Esophagus (tissue), 2 donors: ENCODE data around the gene GON4L. TPM values are rescaled to one million over a fixed set of nuclear protein-coding genes. Genes with fewer than 3 reads are reported as not detected.

Experiments used
- H3K27ac ChIP-seq, 2 donors: one replicate each; pipeline ENCODE4 v1.5.1; 2013; ENCODE audit warnings: low read depth in 2 of 2, mild to moderate bottlenecking in 2 of 2, inconsistent platforms in 1 of 2, low read length in 1 of 2, moderate library complexity in 1 of 2
- H3K27me3 ChIP-seq, 2 donors: one replicate each; pipeline ENCODE4 v1.6.1; 2013; ENCODE audit warnings: low read length in 2 of 2, control low read depth in 1 of 2, mild to moderate bottlenecking in 1 of 2; ENCODE audit not compliant: insufficient read depth in 2 of 2, control insufficient read depth in 1 of 2
- H3K36me3 ChIP-seq, 2 donors: one replicate each; pipeline ENCODE4 v1.6.1; 2013; ENCODE audit warnings: low read length in 1 of 2; ENCODE audit not compliant: control insufficient read depth in 2 of 2, insufficient read depth in 2 of 2
- H3K4me1 ChIP-seq, 2 donors: one replicate each; pipeline ENCODE4 v1.6.1; 2013; ENCODE audit warnings: low read length in 1 of 2; ENCODE audit not compliant: control insufficient read depth in 2 of 2, insufficient read depth in 2 of 2
- H3K4me3 ChIP-seq, 2 donors: one replicate each; pipeline ENCODE4 v1.5.1; 2013; ENCODE audit warnings: low read length in 2 of 2, mild to moderate bottlenecking in 2 of 2, low read depth in 1 of 2, moderate library complexity in 1 of 2
- H3K9me3 ChIP-seq, 2 donors: one replicate each; pipeline ENCODE4 v1.6.1; 2013; ENCODE audit warnings: mild to moderate bottlenecking in 2 of 2, low read depth in 1 of 2, low read length in 1 of 2, moderate library complexity in 1 of 2; ENCODE audit not compliant: control insufficient read depth in 2 of 2, insufficient read depth in 1 of 2
- WGBS, 2 donors: extraction: QIAGEN DNeasy Blood & Tissue Kit; methylation state at CpG; one replicate each; pipeline ENCODE4 v1.1.7; 2013; 5-methylcytosine and 5-hydroxymethylcytosine counted together
- polyA plus RNA-seq, 2 donors: library from polyadenylated mRNA; stranded (reverse); fragments of 200-250 nt; gene quantifications; one replicate each; pipeline ENCODE4 v1.2.3, GENCODE V29; 2013
- donor health status: healthy with polysubstance abuse.
- donor health status: Bipolar disorder and iron deficiency.

The GON4L gene
- polyA plus RNA-seq, 2 donors: 11.0 to 19.8 TPM

DNA sequence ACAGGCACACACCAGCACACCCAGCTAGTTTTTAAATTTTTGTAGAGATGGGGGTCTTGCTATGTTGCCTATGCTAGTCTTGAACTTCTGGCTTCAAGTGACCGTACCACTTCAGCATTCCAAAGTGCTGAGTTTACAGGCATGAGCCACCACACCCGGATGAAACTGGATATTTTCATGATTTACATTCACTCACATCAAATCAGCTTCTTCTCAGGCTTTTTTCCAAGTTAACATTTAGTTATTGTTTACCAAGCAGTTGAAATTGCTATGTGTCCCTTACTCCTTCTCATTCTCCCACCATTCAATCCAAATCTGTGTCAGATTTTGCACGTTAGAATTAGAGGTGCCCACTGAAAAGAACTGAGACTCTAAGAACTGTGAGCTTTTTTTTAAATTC, 35.8 kb upstream of the GON4L start:
- H3K27ac ChIP-seq: peak overlapping the region; percentile 37 to 42
- H3K9me3 ChIP-seq: no peaks in the 10 kb centered on the region
- 15 to 26% methylated on average over 3 of the region's 3 CpGs for WGBS, 2 donors
- H3K4me1 ChIP-seq: no peaks in the 10 kb centered on the region
- peaks cover 3 to 7% of the 10 kb centered on the region in 2 donors for H3K36me3 ChIP-seq
- H3K27me3 ChIP-seq: no peaks in the 10 kb centered on the region
- H3K4me3 ChIP-seq: no peak overlapping the region

DNA sequence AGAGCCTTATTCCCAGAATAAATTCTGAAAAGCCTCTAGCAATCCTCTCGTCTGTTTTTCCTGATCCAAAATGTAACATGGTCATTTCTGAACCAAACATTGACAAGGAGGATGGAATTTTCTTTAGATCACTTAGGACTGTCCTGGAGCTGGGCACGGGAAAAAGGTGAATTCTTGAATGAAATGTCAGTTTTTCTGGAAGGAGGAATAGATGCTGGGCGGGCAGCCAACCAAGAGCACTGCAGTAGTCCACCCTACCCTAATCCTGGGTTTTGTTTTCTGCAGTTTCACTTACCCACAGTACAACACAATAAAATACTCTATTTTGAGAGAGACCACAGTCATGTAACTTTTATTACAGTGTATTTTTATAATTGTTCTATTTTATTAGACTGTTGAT, 33.2 kb upstream of the GON4L start:
- Histone ChIP-seq H3K4me1 (no peaks in the 10 kb centered on the region), H3K27ac (no peak overlapping the region), H3K4me3 (no peak overlapping the region), H3K27me3 (no peaks in the 10 kb centered on the region), H3K36me3 (no peaks in the 10 kb centered on the region), H3K9me3 (no peaks in the 10 kb centered on the region)
- 51 to 61% methylated on average over 3 of the region's 3 CpGs for WGBS, 2 donors

DNA sequence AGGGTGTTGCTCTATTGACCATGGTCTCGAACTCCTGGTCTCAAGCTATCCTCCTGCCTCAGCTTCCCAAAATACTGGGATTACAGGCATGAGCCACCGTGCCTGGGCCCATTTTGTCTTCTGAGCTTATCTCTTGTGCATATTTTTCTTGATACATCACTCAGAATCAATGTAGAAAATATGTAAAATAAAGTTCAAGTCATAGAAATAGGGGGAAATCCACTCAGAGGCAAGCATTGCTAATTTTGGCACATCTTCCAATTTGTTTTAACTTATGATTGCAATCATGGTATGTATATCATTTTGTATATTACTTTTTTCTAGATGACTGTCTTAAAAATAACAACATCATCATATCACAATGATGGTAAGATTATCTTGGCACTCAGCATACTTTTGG, 32.6 kb upstream of the GON4L start:
- no peak overlapping the region for H3K4me3 ChIP-seq
- 70 to 74% methylated on average over 2 of the region's 2 CpGs for WGBS, 2 donors
- no peaks in the 10 kb centered on the region for H3K36me3 ChIP-seq
- no peaks in the 10 kb centered on the region for H3K9me3 ChIP-seq
- no peaks in the 10 kb centered on the region for H3K27me3 ChIP-seq
- H3K27ac ChIP-seq: no peak overlapping the region
- no peaks in the 10 kb centered on the region for H3K4me1 ChIP-seq

DNA sequence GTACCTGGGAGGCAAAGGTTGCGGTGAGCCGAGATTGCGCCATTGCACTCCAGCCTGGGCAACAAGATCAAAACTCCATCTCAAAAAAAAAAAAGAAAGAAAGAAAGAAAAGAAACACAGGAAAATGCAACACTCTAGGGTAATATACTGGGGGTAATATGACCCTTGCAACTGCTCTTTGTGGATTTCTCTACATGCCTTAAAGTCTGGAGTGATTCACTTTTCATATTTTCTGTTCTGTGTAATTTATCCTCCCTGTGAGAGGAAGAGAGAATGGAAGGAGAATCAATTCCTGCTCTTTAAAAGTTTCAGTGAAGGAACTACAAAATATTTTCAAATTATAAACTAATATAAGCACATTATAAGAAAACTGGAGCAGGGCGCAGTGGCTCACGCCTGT, 31.5 kb upstream of the GON4L start:
- Histone ChIP-seq H3K4me3 (no peak overlapping the region), H3K27ac (no peak overlapping the region), H3K27me3 (no peaks in the 10 kb centered on the region), H3K9me3 (no peaks in the 10 kb centered on the region), H3K4me1 (no peaks in the 10 kb centered on the region), H3K36me3 (no peaks in the 10 kb centered on the region)
- 89 to 96% methylated on average over 5 of the region's 5 CpGs for WGBS, 2 donors

DNA sequence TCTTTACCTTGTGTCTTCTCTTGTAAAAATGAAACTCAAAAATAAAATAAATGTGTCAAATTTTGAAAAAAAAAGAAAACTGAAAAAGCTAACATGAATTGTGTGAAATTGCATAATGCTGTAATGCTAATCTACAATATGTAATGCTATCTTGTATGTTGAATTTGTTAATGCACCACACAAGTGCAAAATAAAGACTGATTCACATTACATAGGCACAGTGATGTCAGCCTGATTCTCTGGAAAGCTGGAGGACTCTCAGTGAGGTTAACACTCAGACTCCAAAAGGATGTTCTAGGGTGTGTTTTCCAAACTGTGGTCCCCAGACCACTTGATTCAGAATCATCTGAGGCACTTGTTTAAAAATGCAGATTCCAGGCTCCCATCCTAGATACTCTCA, 28.0 kb upstream of the GON4L start:
- H3K27me3 ChIP-seq: no peaks in the 10 kb centered on the region

DNA sequence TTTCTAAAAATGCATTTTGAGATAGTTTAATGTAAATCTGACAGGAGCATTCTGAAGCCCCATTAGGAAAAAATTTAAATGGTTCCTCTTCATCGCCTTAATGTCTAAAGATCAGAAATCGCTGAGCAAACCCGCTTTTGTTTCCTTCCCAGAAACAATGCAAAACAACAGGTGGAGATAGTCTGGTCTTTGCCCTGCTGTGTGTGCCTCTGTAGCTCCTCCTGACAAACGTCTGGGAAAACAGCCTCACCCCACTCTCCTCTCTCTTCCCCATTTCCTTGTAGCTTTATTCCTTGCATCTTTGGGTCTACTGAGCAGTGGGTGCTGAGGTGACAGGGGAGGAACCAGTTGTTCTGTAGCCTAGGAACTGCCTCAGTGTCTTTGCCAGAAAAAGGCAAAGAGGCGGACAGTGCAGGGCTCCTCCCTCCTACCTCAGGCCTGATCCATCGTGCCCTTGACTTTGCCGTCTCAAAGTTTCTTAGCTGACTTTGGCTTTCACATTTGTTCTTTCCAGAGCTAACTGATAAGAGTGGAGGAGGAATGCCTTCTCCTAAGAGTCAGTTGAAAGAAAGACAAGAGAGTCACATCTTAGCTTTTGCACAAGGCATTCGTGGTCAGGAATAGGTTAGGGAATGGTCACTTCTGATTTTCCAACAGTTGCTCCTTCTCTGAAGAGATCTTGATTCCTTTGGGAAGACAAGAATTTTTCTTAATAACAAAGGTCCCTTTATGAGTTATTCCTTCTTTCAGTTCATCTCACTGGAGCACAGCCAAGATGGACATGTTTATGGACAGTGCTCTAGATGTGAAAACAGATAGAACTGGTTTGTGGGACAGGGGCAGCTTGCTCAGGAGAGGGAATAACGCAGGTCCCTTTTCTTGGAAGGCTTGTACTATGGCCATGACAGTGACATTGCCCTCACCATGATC, 27.3 kb upstream of the GON4L start:
- Histone ChIP-seq H3K27ac (no peak overlapping the region), H3K4me1 (no peaks in the 10 kb centered on the region)
- 66 to 69% methylated on average over 9 of the region's 9 CpGs for WGBS, 2 donors

More for the DNA sequence above, 28.0 kb upstream of the GON4L start:
- no peak overlapping the region for H3K4me3 ChIP-seq
- H3K4me1 ChIP-seq: no peaks in the 10 kb centered on the region
- no peaks in the 10 kb centered on the region for H3K36me3 ChIP-seq
- no peaks in the 10 kb centered on the region for H3K9me3 ChIP-seq
- no peak overlapping the region for H3K27ac ChIP-seq

DNA sequence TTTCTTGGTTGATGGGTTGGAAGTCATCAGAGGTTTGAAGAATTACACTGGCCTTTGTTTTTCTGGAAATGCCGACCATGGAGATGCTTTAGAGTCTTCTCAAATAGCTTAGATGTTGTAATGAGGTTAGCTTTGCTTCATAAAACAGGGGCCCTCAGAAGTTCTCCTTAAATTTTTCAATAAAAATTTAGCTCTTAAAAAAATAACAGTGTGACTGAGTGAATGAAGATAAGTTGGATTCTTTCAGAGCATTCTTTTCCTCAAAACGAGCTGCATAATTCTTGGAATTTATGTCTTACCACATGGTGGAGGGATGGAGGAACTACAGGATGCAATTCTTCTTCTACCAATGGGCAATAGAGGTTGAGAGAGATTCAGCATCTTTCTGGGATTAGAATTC, 25.8 kb upstream of the GON4L start:
- H3K4me1 ChIP-seq: no peaks in the 10 kb centered on the region
- 72 to 81% methylated on average over 2 of the region's 2 CpGs for whole genome bisulfite sequencing, 2 donors

More for the DNA sequence above, 27.3 kb upstream of the GON4L start:
- Histone ChIP-seq H3K27me3 (no peaks in the 10 kb centered on the region), H3K9me3 (no peaks in the 10 kb centered on the region), H3K4me3 (no peak overlapping the region), H3K36me3 (no peaks in the 10 kb centered on the region)

DNA sequence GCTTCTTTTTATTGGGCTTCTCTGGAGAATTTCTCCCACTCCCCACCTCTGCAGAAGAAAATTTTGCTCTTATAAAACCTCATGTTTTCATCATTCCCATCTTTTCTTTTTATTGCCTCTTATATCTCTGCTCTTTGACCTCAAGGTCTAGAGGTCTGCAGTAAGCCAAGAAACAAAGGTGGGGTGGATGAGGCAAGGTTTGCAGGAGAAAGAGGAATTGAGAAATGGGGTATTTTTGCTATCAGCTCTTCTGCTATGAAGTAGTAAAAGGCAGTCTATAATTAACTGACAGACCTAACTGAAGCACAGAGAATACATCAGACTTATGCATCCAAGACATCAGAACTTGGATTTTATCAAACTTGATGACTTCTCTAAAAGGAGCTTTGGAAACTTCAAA, 25.2 kb upstream of the GON4L start:
- Histone ChIP-seq H3K4me1 (no peaks in the 10 kb centered on the region), H3K27ac (no peak overlapping the region), H3K36me3 (no peaks in the 10 kb centered on the region), H3K4me3 (no peak overlapping the region), H3K9me3 (no peaks in the 10 kb centered on the region), H3K27me3 (no peaks in the 10 kb centered on the region)

More for the DNA sequence above, 25.8 kb upstream of the GON4L start:
- H3K36me3 ChIP-seq: no peaks in the 10 kb centered on the region
- no peaks in the 10 kb centered on the region for H3K27me3 ChIP-seq
- H3K27ac ChIP-seq: no peak overlapping the region
- H3K4me3 ChIP-seq: no peak overlapping the region
- H3K9me3 ChIP-seq: no peaks in the 10 kb centered on the region

DNA sequence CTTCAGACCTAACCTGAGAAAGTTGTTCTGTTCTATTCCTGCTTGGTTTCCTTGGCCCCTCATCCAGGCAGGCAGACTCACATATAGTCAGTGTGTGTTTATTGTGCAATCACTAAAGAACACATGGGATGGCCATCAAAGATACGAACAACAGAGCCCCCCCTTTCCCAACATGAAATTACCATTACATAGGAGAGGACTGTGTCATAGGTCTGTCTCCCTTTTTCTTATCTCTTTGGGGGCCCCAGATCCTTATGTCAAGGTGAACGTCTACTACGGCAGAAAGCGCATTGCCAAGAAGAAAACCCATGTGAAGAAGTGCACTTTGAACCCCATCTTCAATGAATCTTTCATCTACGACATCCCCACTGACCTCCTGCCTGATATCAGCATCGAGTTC, 23.9 kb upstream of the GON4L start:
- Histone ChIP-seq H3K4me3 (no peak overlapping the region), H3K27me3 (no peaks in the 10 kb centered on the region), H3K9me3 (no peaks in the 10 kb centered on the region), H3K36me3 (no peaks in the 10 kb centered on the region), H3K27ac (no peak overlapping the region), H3K4me1 (no peaks in the 10 kb centered on the region)
- WGBS, 2 donors: 77 to 89% methylated on average over 6 of the region's 6 CpGs

DNA sequence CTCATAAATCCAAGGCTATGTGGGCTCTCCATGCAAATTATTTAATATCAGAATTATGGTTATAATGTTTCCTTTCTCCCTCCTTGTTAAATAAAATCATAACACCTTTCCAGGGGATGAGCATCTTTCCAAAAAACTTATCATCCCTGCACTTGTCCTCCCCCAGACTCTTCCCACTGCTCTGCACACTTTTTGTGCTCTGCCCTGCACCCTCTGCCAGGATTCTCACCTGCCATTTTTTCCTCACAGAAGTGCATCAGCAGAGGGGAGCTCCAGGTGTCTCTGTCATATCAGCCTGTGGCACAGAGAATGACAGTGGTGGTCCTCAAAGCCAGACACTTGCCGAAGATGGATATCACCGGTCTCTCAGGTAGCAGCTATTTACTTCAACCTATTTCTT, 23.2 kb upstream of the GON4L start:
- Histone ChIP-seq H3K36me3 (no peaks in the 10 kb centered on the region), H3K27ac (no peak overlapping the region), H3K9me3 (no peaks in the 10 kb centered on the region), H3K4me1 (no peaks in the 10 kb centered on the region), H3K27me3 (no peaks in the 10 kb centered on the region), H3K4me3 (no peak overlapping the region)
- WGBS, 2 donors: 94 to 100% methylated on average over 2 of the region's 2 CpGs
